Subcutaneous abdominal adipose tissue (tissue), 5 donors: Measurements from ENCODE around the gene CHRNE.
"Not testable (repeated sequence)": the region's sequence is repeated elsewhere in the genome, so short reads cannot be mapped to it uniquely, and the experiment has no call there.

ENCODE experiments used
- H3K27ac ChIP-seq: one replicate; pipeline ENCODE4 v1.7.0; 2013; ENCODE audit warnings: low read depth, mild to moderate bottlenecking, inconsistent platforms, low read length, moderate library complexity
- H3K27me3 ChIP-seq, 5 donors: one replicate each; pipeline ENCODE4 v1.7.0; 2013; ENCODE audit warnings: low read length in 5 of 5, inconsistent platforms in 1 of 5; ENCODE audit not compliant: control insufficient read depth in 5 of 5, insufficient read depth in 4 of 5
- H3K36me3 ChIP-seq, 5 donors: one replicate each; pipeline ENCODE4 v1.7.0; 2013; ENCODE audit warnings: low read length in 5 of 5; ENCODE audit not compliant: control insufficient read depth in 5 of 5, insufficient read depth in 5 of 5
- H3K4me1 ChIP-seq, 5 donors: one replicate each; pipeline ENCODE4 v1.7.0; 2013; ENCODE audit warnings: low read length in 5 of 5, mild to moderate bottlenecking in 3 of 5, moderate library complexity in 1 of 5; ENCODE audit not compliant: control insufficient read depth in 5 of 5, insufficient read depth in 5 of 5
- H3K4me3 ChIP-seq, 5 donors: one replicate each; pipeline ENCODE4 v1.7.0; 2013; ENCODE audit warnings: low read length in 5 of 5, low read depth in 1 of 5
- H3K9ac ChIP-seq, 5 donors: one replicate each; pipeline ENCODE4 v1.7.0; 2013; ENCODE audit warnings: low read length in 5 of 5, mild to moderate bottlenecking in 4 of 5, moderate library complexity in 3 of 5
- H3K9me3 ChIP-seq, 5 donors: one replicate each; pipeline ENCODE4 v1.7.0; 2013; ENCODE audit warnings: low read length in 5 of 5; ENCODE audit not compliant: control insufficient read depth in 5 of 5
- donor health status: healthy.
- donor health status: healthy.
- donor health status: healthy.
- donor health status: healthy.
- donor health status: healthy.

The CHRNE gene

GRCh38 chr17:4858882-4859260, 44.0 kb downstream of the CHRNE start:
- peaks cover 7 to 53% (median 21%) of the 10 kb centered on the region in 5 donors for H3K4me1 ChIP-seq
- H3K9me3 ChIP-seq, result no peaks in the 10 kb centered on the region
- H3K9ac ChIP-seq, result peak overlapping the region in 3 of 5 donors; percentile 41 to 71 (median 62)
- no peaks in the 10 kb centered on the region for H3K27me3 ChIP-seq
- H3K36me3 ChIP-seq, result peaks cover 0 to 15% (median 7%) of the 10 kb centered on the region in 5 donors
- peak overlapping the region in 3 of 5 donors; percentile 36 to 51 (median 45) for H3K4me3 ChIP-seq
- peak overlapping the region; percentile 69 for H3K27ac ChIP-seq

- no peaks in the 10 kb centered on the region for H3K27me3 ChIP-seq
- peak overlapping the region; percentile 69 for H3K27ac ChIP-seq
- peak overlapping the region in 3 of 5 donors; percentile 53 to 71 (median 62) for H3K9ac ChIP-seq
- peaks cover 0 to 15% (median 7%) of the 10 kb centered on the region in 5 donors for H3K36me3 ChIP-seq
- H3K4me1 ChIP-seq, result peaks cover 7 to 52% (median 21%) of the 10 kb centered on the region in 5 donors
- no peaks in the 10 kb centered on the region for H3K9me3 ChIP-seq
- H3K4me3 ChIP-seq, result peak overlapping the region in 3 of 5 donors; percentile 11 to 45 (median 36)
These were observed 44.6 kb downstream of the CHRNE start for GRCh38 chr17:4858068-4858881.

GRCh38 chr17:4857347-4857746, 45.6 kb downstream of the CHRNE start:
- H3K4me1 ChIP-seq, result peaks cover 7 to 50% (median 21%) of the 10 kb centered on the region in 5 donors
- H3K9me3 ChIP-seq, H3K4me3 ChIP-seq, H3K27me3 ChIP-seq: not testable (repeated sequence)
- H3K36me3 ChIP-seq, result peaks cover 0 to 15% (median 7%) of the 10 kb centered on the region in 5 donors
- peak overlapping the region; percentile 64 for H3K27ac ChIP-seq
- H3K9ac ChIP-seq, result peak overlapping the region in 1 of 5 donors; percentile 24

GRCh38 chr17:4856937-4857314, 46.0 kb downstream of the CHRNE start:
- Histone ChIP-seq H3K4me1 (peaks cover 7 to 50% (median 21%) of the 10 kb centered on the region in 5 donors), H3K27me3 (no peaks in the 10 kb centered on the region), H3K36me3 (peaks cover 0 to 15% (median 7%) of the 10 kb centered on the region in 5 donors), H3K4me3 (no peak overlapping the region), H3K9ac (no peak overlapping the region), H3K27ac (peak overlapping the region; percentile 64), H3K9me3 (no peaks in the 10 kb centered on the region)

GRCh38 chr17:4856271-4856936, 46.5 kb downstream of the CHRNE start:
- Histone ChIP-seq H3K9me3 (no peaks in the 10 kb centered on the region), H3K36me3 (peaks cover 0 to 15% (median 7%) of the 10 kb centered on the region in 5 donors), H3K4me3 (no peak overlapping the region), H3K27ac (no peak overlapping the region), H3K27me3 (no peaks in the 10 kb centered on the region), H3K4me1 (peaks cover 7 to 50% (median 21%) of the 10 kb centered on the region in 5 donors), H3K9ac (no peak overlapping the region)

GRCh38 chr17:4854111-4854681, 48.7 kb downstream of the CHRNE start:
- Histone ChIP-seq H3K9me3 (no peaks in the 10 kb centered on the region), H3K4me1 (peaks cover 4 to 46% (median 13%) of the 10 kb centered on the region in 5 donors), H3K27ac (no peak overlapping the region), H3K9ac (no peak overlapping the region), H3K36me3 (peaks cover 0 to 10% (median 4%) of the 10 kb centered on the region in 5 donors), H3K4me3 (no peak overlapping the region), H3K27me3 (no peaks in the 10 kb centered on the region)

- Histone ChIP-seq H3K4me1 (peaks cover 4 to 41% (median 8%) of the 10 kb centered on the region in 5 donors), H3K9ac (no peak overlapping the region), H3K9me3 (no peaks in the 10 kb centered on the region)
These were observed 49.7 kb downstream of the CHRNE start for GRCh38 chr17:4853208-4853671.

GRCh38 chr17:4852567-4853207, 50.2 kb downstream of the CHRNE start:
- peaks cover 0 to 10% (median 5%) of the 10 kb centered on the region in 5 donors for H3K36me3 ChIP-seq
- no peak overlapping the region for H3K4me3 ChIP-seq
- H3K4me1 ChIP-seq, result peaks cover under 1 to 36% (median 2%) of the 10 kb centered on the region in 5 donors
- H3K27ac ChIP-seq, result no peak overlapping the region
- H3K27me3 ChIP-seq, result no peaks in the 10 kb centered on the region
- H3K9ac ChIP-seq, result no peak overlapping the region
- no peaks in the 10 kb centered on the region for H3K9me3 ChIP-seq

More at GRCh38 chr17:4853208-4853671, 49.7 kb downstream of the CHRNE start:
- Histone ChIP-seq H3K27me3 (no peaks in the 10 kb centered on the region), H3K4me3 (no peak overlapping the region), H3K27ac (no peak overlapping the region), H3K36me3 (peaks cover 0 to 10% (median 5%) of the 10 kb centered on the region in 5 donors)

GRCh38 chr17:4851084-4851483, 51.8 kb downstream of the CHRNE start:
- peaks cover 0 to 20% (median 0%) of the 10 kb centered on the region in 5 donors for H3K4me1 ChIP-seq
- H3K9me3 ChIP-seq, result no peaks in the 10 kb centered on the region
- H3K27ac ChIP-seq, result no peak overlapping the region
- H3K27me3 ChIP-seq, result no peaks in the 10 kb centered on the region
- H3K4me3 ChIP-seq, result no peak overlapping the region
- H3K36me3 ChIP-seq, result peaks cover 0 to 10% (median 5%) of the 10 kb centered on the region in 5 donors
- H3K9ac ChIP-seq, result no peak overlapping the region
